GM23248 (cell line): ENCODE data around the gene RFC4. TPM values are rescaled to one million over a fixed set of nuclear protein-coding genes. Genes with fewer than 3 reads are reported as not detected.
A peak's percentile ranks its signal among the peaks of the same experiment; 100 is the strongest.
"Not testable (repeated sequence)": the region's sequence is repeated elsewhere in the genome, so short reads cannot be mapped to it uniquely, and the experiment has no call there.

Experiments used
- DNase-seq: peaks from one replicate; pipeline ENCODE4 v3.0.0-alpha.2; 2015
- H2AFZ ChIP-seq: fragments of 200-600 bp; sonication (generic); 2 replicates; pipeline ENCODE4 v1.6.1; 2016; ENCODE audit warnings: antibody characterized with exemption
- H3F3A ChIP-seq: fragments of 200-600 bp; sonication (generic); 2 replicates; pipeline ENCODE4 v1.6.1; 2016; ENCODE audit warnings: mild to moderate bottlenecking, antibody characterized with exemption, mixed run types; ENCODE audit not compliant: insufficient read depth
- H3K27ac ChIP-seq: fragments of 200-600 bp; sonication (generic); 2 replicates; pipeline ENCODE4 v1.5.1; 2016; ENCODE audit warnings: mild to moderate bottlenecking
- H3K27me3 ChIP-seq: fragments of 200-600 bp; sonication (generic); replicated peaks from 2 replicates; pipeline ENCODE4 v1.6.1; 2016; ENCODE audit warnings: mild to moderate bottlenecking; ENCODE audit not compliant: insufficient read depth
- H3K36me3 ChIP-seq: fragments of 200-600 bp; sonication (generic); 2 replicates; pipeline ENCODE4 v1.6.1; 2016; ENCODE audit warnings: low read depth, mild to moderate bottlenecking
- H3K4me1 ChIP-seq: fragments of 200-600 bp; sonication (generic); 2 replicates; pipeline ENCODE4 v1.6.1; 2016; ENCODE audit warnings: mild to moderate bottlenecking; ENCODE audit not compliant: insufficient read depth
- H3K4me2 ChIP-seq: fragments of 200-600 bp; sonication (generic); one replicate; pipeline ENCODE4 v1.6.1; 2016; ENCODE audit warnings: mild to moderate bottlenecking; ENCODE audit not compliant: unreplicated experiment
- H3K4me3 ChIP-seq: fragments of 200-600 bp; sonication (generic); 2 replicates; pipeline ENCODE4 v1.5.1; 2016; ENCODE audit warnings: mild to moderate bottlenecking
- H3K79me2 ChIP-seq: fragments of 200-600 bp; sonication (generic); 2 replicates; pipeline ENCODE4 v1.6.1; 2016; ENCODE audit warnings: mild to moderate bottlenecking; ENCODE audit not compliant: insufficient read depth
- H3K9ac ChIP-seq: fragments of 200-600 bp; sonication (generic); 2 replicates; pipeline ENCODE4 v1.6.1; 2016; ENCODE audit warnings: mild to moderate bottlenecking
- H3K9me2 ChIP-seq: fragments of 200-600 bp; sonication (generic); 2 replicates; pipeline ENCODE4 v1.6.1; 2016; ENCODE audit warnings: mixed run types, mild to moderate bottlenecking, moderate library complexity; ENCODE audit not compliant: insufficient read depth
- H3K9me3 ChIP-seq: fragments of 200-600 bp; sonication (generic); one replicate; pipeline ENCODE4 v1.6.1; 2017; ENCODE audit warnings: low read depth
- H4K20me1 ChIP-seq: fragments of 200-600 bp; sonication (generic); 2 replicates; pipeline ENCODE4 v1.6.0; 2016; ENCODE audit not compliant: insufficient read depth
- EZH2 ChIP-seq: fragments of 200-600 bp; sonication (generic); IDR thresholded peaks from 2 replicates; pipeline ENCODE4 v1.6.1; 2018; ENCODE audit warnings: antibody characterized with exemption, mild to moderate bottlenecking; ENCODE audit not compliant: insufficient read depth, poor library complexity, severe bottlenecking
- EZH2phosphoT487 ChIP-seq: fragments of 200-600 bp; sonication (generic); IDR thresholded peaks from 2 replicates; pipeline ENCODE4 v1.6.1; 2018; ENCODE audit warnings: antibody characterized with exemption, moderate library complexity, mild to moderate bottlenecking, low read depth; ENCODE audit not compliant: insufficient read depth
- WGBS, 2 experiments: methylation state at CpG; one replicate each; pipeline ENCODE4 v1.1.6; 2015 to 2017; ENCODE audit warnings: low lambda C conversion rate in 2 of 2, low coverage in 1 of 2; ENCODE audit errors: missing lambda C conversion rate in 2 of 2; 5-methylcytosine and 5-hydroxymethylcytosine counted together
- in situ Hi-C: fragments of 300-500 bp; cut with MboI; formaldehyde crosslinking; loops from 2 replicates; pipeline ENCODE4 v1.15.0; 2020
- polyA plus RNA-seq: library from polyadenylated mRNA; unstranded; fragments of >200 nt; fragmentation: Nextera tagmentation; extraction: Ambion mirVana; gene quantifications from 2 replicates; pipeline ENCODE4 v1.2.1, GENCODE V29; 2016
- total RNA-seq: library from RNA; depleted of rRNA; stranded (reverse); fragments of >200 nt; shearing (Covaris generic); gene quantifications from 2 replicates; pipeline ENCODE4 v1.2.3, GENCODE V29; 2014; rRNA removed

The RFC4 gene, protein sequence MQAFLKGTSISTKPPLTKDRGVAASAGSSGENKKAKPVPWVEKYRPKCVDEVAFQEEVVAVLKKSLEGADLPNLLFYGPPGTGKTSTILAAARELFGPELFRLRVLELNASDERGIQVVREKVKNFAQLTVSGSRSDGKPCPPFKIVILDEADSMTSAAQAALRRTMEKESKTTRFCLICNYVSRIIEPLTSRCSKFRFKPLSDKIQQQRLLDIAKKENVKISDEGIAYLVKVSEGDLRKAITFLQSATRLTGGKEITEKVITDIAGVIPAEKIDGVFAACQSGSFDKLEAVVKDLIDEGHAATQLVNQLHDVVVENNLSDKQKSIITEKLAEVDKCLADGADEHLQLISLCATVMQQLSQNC
- 12.0 and 16.2 TPM in 2 replicates for total RNA-seq
- polyA plus RNA-seq: 22.1 and 22.8 TPM in 2 replicates

DNA sequence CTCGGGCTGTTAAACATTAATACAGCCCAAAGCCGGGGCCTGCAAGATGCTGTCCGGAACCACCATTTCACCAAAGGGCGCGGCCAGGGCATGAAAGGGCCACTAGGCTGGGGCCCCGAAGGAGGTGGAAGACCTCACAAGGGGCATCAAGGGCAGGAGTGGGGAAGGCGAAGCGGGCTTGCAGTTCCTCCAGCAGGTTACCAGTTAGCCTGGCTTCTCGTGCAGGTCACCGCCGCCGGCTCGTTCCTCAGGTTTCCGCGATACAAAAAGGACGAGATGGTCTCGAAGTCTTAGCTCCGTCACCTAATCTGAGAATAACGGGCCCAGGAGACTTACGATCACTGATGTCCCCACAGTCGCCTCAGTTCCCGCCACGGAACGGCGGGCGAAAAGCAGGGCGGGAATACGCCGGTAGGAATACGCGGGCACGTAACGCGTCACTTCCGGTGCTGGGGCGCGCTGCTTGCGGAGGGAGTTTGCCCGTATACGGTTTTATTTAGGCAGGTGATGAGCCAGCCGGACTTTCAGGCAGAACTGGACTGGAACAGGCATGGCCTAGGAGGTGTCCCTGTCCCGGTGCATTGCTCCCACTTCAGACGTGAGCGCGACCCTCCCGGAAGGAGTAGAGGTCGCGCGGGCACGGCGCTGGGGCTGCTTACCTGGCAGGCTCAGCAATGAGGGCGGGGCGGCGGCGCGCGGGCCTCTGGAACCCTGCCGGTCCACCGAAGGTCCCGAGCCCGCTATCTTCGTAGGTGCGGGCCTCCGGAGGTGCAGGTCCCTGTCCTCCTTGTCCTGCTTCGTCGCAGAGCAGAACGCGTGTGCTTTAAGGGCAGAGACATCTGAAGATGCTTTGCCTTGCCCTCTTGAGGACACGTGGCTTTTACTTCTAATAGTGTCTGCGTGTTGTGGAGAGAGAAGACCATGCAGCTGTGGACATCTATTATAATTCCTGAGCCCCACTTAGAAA, at the start of gene RFC4:
TSS of gene RFC4 (minus strand) at position 394 of the 967 bp plus-strand sequence. CDS start 1,769 bp downstream, outside the sequence.
- in situ Hi-C loops: loop anchor here (25.0 kb wide), 1 partner anchor 819 kb away; no protein-coding TSS in a partner anchor
- Histone ChIP-seq H3K36me3 (no peaks in the 10 kb centered on the region), H3K9ac (peak within 1 kb of the TSS; percentile 87), H3K79me2 (peaks cover 19% of the 10 kb centered on the region), H3K4me3 (peak within 1 kb of the TSS; percentile 96), H3K9me2 (no peaks in the 10 kb centered on the region), H3K9me3 (no peaks in the 10 kb centered on the region), H2AFZ (peak within 1 kb of the TSS; percentile 99), H3K4me2 (peak within 1 kb of the TSS; percentile 95), H3F3A (no peaks in the 10 kb centered on the region), H4K20me1 (no peaks in the 10 kb centered on the region), H3K27me3 (no peaks in the 10 kb centered on the region), H3K27ac (peak within 1 kb of the TSS; percentile 26), H3K4me1 (peaks cover 10% of the 10 kb centered on the region)
- 3 to 4% methylated on average over 60 to 61 of the region's 70 CpGs for WGBS, 2 experiments
- peak; percentile 83 for DNase-seq
- no peak for TF ChIP-seq EZH2
- TF ChIP-seq EZH2phosphoT487: no peak

- Histone ChIP-seq H3K9ac (no peak overlapping the region), H3K4me3 (no peak overlapping the region), H3K79me2 (no peaks in the 10 kb centered on the region), H3K4me1 (no peaks in the 10 kb centered on the region), H3K27ac (no peak overlapping the region), H3K4me2 (no peak overlapping the region), H3K27me3 (no peaks in the 10 kb centered on the region; the same call in 1 of the 2 replicates), H3K9me3 (no peaks in the 10 kb centered on the region), H3F3A (no peaks in the 10 kb centered on the region), H3K36me3 (no peaks in the 10 kb centered on the region), H3K9me2 (no peaks in the 10 kb centered on the region), H4K20me1 (no peaks in the 10 kb centered on the region), H2AFZ (no peak overlapping the region)
- TF ChIP-seq EZH2 (no peak), EZH2phosphoT487 (no peak)
- in situ Hi-C loops: no loop called here
- 0% methylated on average over 1 of the region's 1 CpG for WGBS, 2 experiments
- DNase-seq: no peak
These were observed 48.7 kb upstream of the RFC4 start for GRCh38 chr3:186854954-186855353.

GRCh38 chr3:186854146-186854545, 47.9 kb upstream of the RFC4 start:
- 86 to 88% methylated on average over 8 of the region's 8 CpGs for WGBS, 2 experiments
- in situ Hi-C loops: no loop called here
- Histone ChIP-seq H3K79me2 (no peaks in the 10 kb centered on the region), H4K20me1 (no peaks in the 10 kb centered on the region), H3K27me3 (peaks cover 5% of the 10 kb centered on the region; the same call in 1 of the 2 replicates), H3K36me3 (no peaks in the 10 kb centered on the region), H3F3A (no peaks in the 10 kb centered on the region), H3K4me2 (no peak overlapping the region), H2AFZ (no peak overlapping the region), H3K9me2 (no peaks in the 10 kb centered on the region), H3K4me3 (no peak overlapping the region), H3K27ac (no peak overlapping the region), H3K9me3 (no peaks in the 10 kb centered on the region), H3K9ac (no peak overlapping the region), H3K4me1 (no peaks in the 10 kb centered on the region)
- no peak for DNase-seq
- TF ChIP-seq EZH2phosphoT487 (no peak), EZH2 (no peak)

DNA sequence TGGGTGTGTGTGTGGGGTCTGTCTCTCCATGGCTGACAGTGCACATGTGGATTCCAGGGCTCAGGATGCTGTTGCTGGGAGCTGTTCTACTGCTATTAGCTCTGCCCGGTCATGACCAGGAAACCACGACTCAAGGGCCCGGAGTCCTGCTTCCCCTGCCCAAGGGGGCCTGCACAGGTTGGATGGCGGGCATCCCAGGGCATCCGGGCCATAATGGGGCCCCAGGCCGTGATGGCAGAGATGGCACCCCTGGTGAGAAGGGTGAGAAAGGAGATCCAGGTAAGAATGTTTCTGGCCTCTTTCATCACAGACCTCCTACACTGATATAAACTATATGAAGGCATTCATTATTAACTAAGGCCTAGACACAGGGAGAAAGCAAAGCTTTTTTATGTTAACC, 46.7 kb upstream of the RFC4 start:
- DNase-seq: no peak
- Histone ChIP-seq H4K20me1 (no peaks in the 10 kb centered on the region), H3F3A (no peaks in the 10 kb centered on the region), H3K36me3 (no peaks in the 10 kb centered on the region), H3K4me2 (no peak overlapping the region), H3K9me2 (no peaks in the 10 kb centered on the region), H3K4me3 (no peak overlapping the region), H3K4me1 (no peaks in the 10 kb centered on the region), H3K9me3 (no peaks in the 10 kb centered on the region), H3K9ac (no peak overlapping the region), H3K27ac (no peak overlapping the region), H2AFZ (no peak overlapping the region), H3K79me2 (no peaks in the 10 kb centered on the region), H3K27me3 (peaks cover 9% of the 10 kb centered on the region; the same call in 1 of the 2 replicates)
- TF ChIP-seq EZH2phosphoT487 (no peak), EZH2 (no peak)
- in situ Hi-C loops: no loop called here
- WGBS, 2 experiments: 56 to 68% methylated on average over 6 of the region's 6 CpGs

GRCh38 chr3:186851835-186852234, 45.6 kb upstream of the RFC4 start:
- H3K36me3 ChIP-seq, in situ Hi-C loops, H2AFZ ChIP-seq, H3K9me2 ChIP-seq, H3K27ac ChIP-seq, H3K79me2 ChIP-seq, H3K9ac ChIP-seq, H3K4me1 ChIP-seq, DNase-seq, H3K4me2 ChIP-seq, H4K20me1 ChIP-seq, H3K9me3 ChIP-seq, H3F3A ChIP-seq, H3K4me3 ChIP-seq: not testable (repeated sequence)
- WGBS, 2 experiments: 79 to 82% methylated on average over 3 of the region's 3 CpGs
- peaks cover 18% of the 10 kb centered on the region; the same call in 1 of the 2 replicates for H3K27me3 ChIP-seq
